Measurements from ENCODE around the gene MAP7.

Gene MAP7

GRCh38 chr6:136446145-136446544 lies 104.1 kb downstream of the MAP7 start:
- Histone ChIP-seq H3K27me3 (ENCODE audit: control insufficient read depth, low read length) (no peaks in the 10 kb centered on the region), H3K4me3 (ENCODE audit: low read length) (no peak overlapping the region), H3K36me3 (ENCODE audit: control insufficient read depth, low read length) (no peaks in the 10 kb centered on the region), H3F3A (ENCODE audit: control insufficient read depth, insufficient read depth) (no peaks in the 10 kb centered on the region), H3K4me1 (ENCODE audit: control insufficient read depth, low read length) (no peaks in the 10 kb centered on the region), H3K9me2 (replicated peaks; ENCODE audit: control insufficient read depth, low read length) (no peaks in the 10 kb centered on the region), H3K79me2 (ENCODE audit: control insufficient read depth, low read length) (no peaks in the 10 kb centered on the region), H3K27ac (ENCODE audit: low read depth, low read length) (no peak overlapping the region), H3K9me3 (ENCODE audit: control insufficient read depth, insufficient read depth, low read length) (no peaks in the 10 kb centered on the region), H4K20me1 (ENCODE audit: control insufficient read depth, insufficient read depth, low read depth, low read length) (no peaks in the 10 kb centered on the region), H3K4me2 (ENCODE audit: low read length) (no peak overlapping the region)
- TF ChIP-seq EZH2phosphoT487 (IDR thresholded peaks at IDR 0.05; ENCODE audit: borderline replicate concordance, low read length) (no peak), CTCF (IDR thresholded peaks at IDR 0.05; ENCODE audit: low read depth, low read length, poor library complexity, severe bottlenecking) (no peak)

GRCh38 chr6:136445063-136445462 lies 105.2 kb downstream of the MAP7 start:
- no peaks in the 10 kb centered on the region for H3K4me1 ChIP-seq (ENCODE audit: control insufficient read depth, low read length)
- TF ChIP-seq EZH2phosphoT487 (IDR thresholded peaks at IDR 0.05; ENCODE audit: borderline replicate concordance, low read length) (no peak), CTCF (IDR thresholded peaks at IDR 0.05; ENCODE audit: low read depth, low read length, poor library complexity, severe bottlenecking) (no peak)
- no peaks in the 10 kb centered on the region for H3K27me3 ChIP-seq (ENCODE audit: control insufficient read depth, low read length)
- no peak overlapping the region for H3K4me2 ChIP-seq (ENCODE audit: low read length)
- H3K36me3 ChIP-seq (ENCODE audit: control insufficient read depth, low read length), result no peaks in the 10 kb centered on the region
- no peaks in the 10 kb centered on the region for H4K20me1 ChIP-seq (ENCODE audit: control insufficient read depth, insufficient read depth, low read depth, low read length)
- no peaks in the 10 kb centered on the region for H3K79me2 ChIP-seq (ENCODE audit: control insufficient read depth, low read length)
- no peaks in the 10 kb centered on the region for H3F3A ChIP-seq (ENCODE audit: control insufficient read depth, insufficient read depth)
- no peak overlapping the region for H3K27ac ChIP-seq (ENCODE audit: low read depth, low read length)
- no peak overlapping the region for H3K4me3 ChIP-seq (ENCODE audit: low read length)
- no peaks in the 10 kb centered on the region for H3K9me2 ChIP-seq (replicated peaks; ENCODE audit: control insufficient read depth, low read length)
- no peaks in the 10 kb centered on the region for H3K9me3 ChIP-seq (ENCODE audit: control insufficient read depth, insufficient read depth, low read length)

- Histone ChIP-seq H3K27me3 (ENCODE audit: control insufficient read depth, low read length) (no peaks in the 10 kb centered on the region), H3K27ac (ENCODE audit: low read depth, low read length) (no peak overlapping the region), H3K9me3 (ENCODE audit: control insufficient read depth, insufficient read depth, low read length) (no peaks in the 10 kb centered on the region), H3F3A (ENCODE audit: control insufficient read depth, insufficient read depth) (no peaks in the 10 kb centered on the region), H3K4me2 (ENCODE audit: low read length) (no peak overlapping the region), H4K20me1 (ENCODE audit: control insufficient read depth, insufficient read depth, low read depth, low read length) (no peaks in the 10 kb centered on the region), H3K4me3 (ENCODE audit: low read length) (no peak overlapping the region), H3K79me2 (ENCODE audit: control insufficient read depth, low read length) (no peaks in the 10 kb centered on the region), H3K36me3 (ENCODE audit: control insufficient read depth, low read length) (no peaks in the 10 kb centered on the region), H3K4me1 (ENCODE audit: control insufficient read depth, low read length) (no peaks in the 10 kb centered on the region), H3K9me2 (replicated peaks; ENCODE audit: control insufficient read depth, low read length) (no peaks in the 10 kb centered on the region)
- TF ChIP-seq EZH2phosphoT487 (IDR thresholded peaks at IDR 0.05; ENCODE audit: borderline replicate concordance, low read length), result no peak
- TF ChIP-seq CTCF (IDR thresholded peaks at IDR 0.05; ENCODE audit: low read depth, low read length, poor library complexity, severe bottlenecking), result no peak
These were observed 110.0 kb downstream of the MAP7 start for GRCh38 chr6:136440203-136440602.

All from DOHH2 (cell line).